ENCODE data around the gene PAX8.

- TF ChIP-seq CTCF (IDR thresholded peaks at IDR 0.05) (no peak), POLR2A (IDR thresholded peaks at IDR 0.05) (no peak)
Observed at GRCh38 chr2:113200236-113200635, 78.5 kb downstream of the PAX8 start.
